Measurements from ENCODE around the gene KPRP. TPM values are rescaled to one million over a fixed set of nuclear protein-coding genes. Genes with fewer than 3 reads are reported as not detected.

The KPRP gene
- total RNA-seq, 2 experiments from 2014 or later: not detected

GRCh38 chr1:152728986-152729385 is 28.8 kb upstream of the KPRP start:
- DNase-seq: no peak
- H3K36me3 Mint-ChIP-seq (ENCODE audit: low read depth): no peaks in the 10 kb centered on the region

GRCh38 chr1:152735648-152736047 is 22.2 kb upstream of the KPRP start:
- Mint-ChIP-seq H3K4me1 (ENCODE audit: low read depth) (no peaks in the 10 kb centered on the region), H3K27ac (no peak overlapping the region), H3K9me3 (no peaks in the 10 kb centered on the region), H3K4me3 (no peak overlapping the region), H3K36me3 (ENCODE audit: low read depth) (no peaks in the 10 kb centered on the region), H3K27me3 (peaks cover 46% of the 10 kb centered on the region)
- no peak for TF ChIP-seq CTCF (IDR thresholded peaks at IDR 0.05)
- POLR2A ChIA-PET: no interaction called here
- Histone ChIP-seq H3K4me1 (ENCODE audit: insufficient read depth, low read length) (no peaks in the 10 kb centered on the region), H3K27me3 (ENCODE audit: control insufficient read depth in 1 of 2, insufficient read depth in 2 of 2, low read length in 2 of 2) (peaks cover 6 to 9% of the 10 kb centered on the region in 2 experiments), H3K4me3 (ENCODE audit: low read length) (no peak overlapping the region), H3K36me3 (ENCODE audit: insufficient read depth, low read length) (no peaks in the 10 kb centered on the region), H3K9me3 (ENCODE audit: control insufficient read depth in 1 of 2, insufficient read depth in 1 of 2, low read length in 2 of 2) (no peaks in the 10 kb centered on the region), H3K27ac (ENCODE audit: low read depth in 1 of 2, low read length in 2 of 2) (no peak overlapping the region)
- DNase-seq (no peak), ATAC-seq (ENCODE audit: poor library complexity) (no peak)
- intact Hi-C loops (cut with DNase I, micrococcal nuclease): no loop called here
- CTCF ChIA-PET: no interaction called here

More at GRCh38 chr1:152728986-152729385, 28.8 kb upstream of the KPRP start:
- H3K4me3 Mint-ChIP-seq: no peak overlapping the region
- intact Hi-C loops (cut with DNase I, micrococcal nuclease): no loop called here
- no peak overlapping the region for H3K27ac Mint-ChIP-seq
- H3K9me3 Mint-ChIP-seq: no peaks in the 10 kb centered on the region
- TF ChIP-seq CTCF (IDR thresholded peaks at IDR 0.05): no peak
- Histone ChIP-seq H3K9me3 (ENCODE audit: control insufficient read depth in 1 of 2, insufficient read depth in 1 of 2, low read length in 2 of 2) (no peaks in the 10 kb centered on the region), H3K4me3 (ENCODE audit: low read length) (no peak overlapping the region), H3K36me3 (ENCODE audit: insufficient read depth, low read length) (no peaks in the 10 kb centered on the region), H3K27ac (ENCODE audit: low read depth in 1 of 2, low read length in 2 of 2) (no peak overlapping the region), H3K27me3 (ENCODE audit: control insufficient read depth in 1 of 2, insufficient read depth in 2 of 2, low read length in 2 of 2) (peaks cover 0 to 10% of the 10 kb centered on the region in 2 experiments), H3K4me1 (ENCODE audit: insufficient read depth, low read length) (no peaks in the 10 kb centered on the region)
- ATAC-seq (ENCODE audit: poor library complexity): no peak
- POLR2A ChIA-PET: no interaction called here
- CTCF ChIA-PET: no interaction called here
- no peaks in the 10 kb centered on the region for H3K4me1 Mint-ChIP-seq (ENCODE audit: low read depth)
- H3K27me3 Mint-ChIP-seq: peaks cover 30% of the 10 kb centered on the region

GRCh38 chr1:152737997-152738396 is 19.8 kb upstream of the KPRP start:
- H3K36me3 Mint-ChIP-seq (ENCODE audit: low read depth): no peaks in the 10 kb centered on the region
- CTCF ChIA-PET: no interaction called here
- no peaks in the 10 kb centered on the region for H3K9me3 Mint-ChIP-seq
- Histone ChIP-seq H3K9me3 (ENCODE audit: control insufficient read depth in 1 of 2, insufficient read depth in 1 of 2, low read length in 2 of 2) (no peaks in the 10 kb centered on the region), H3K4me1 (ENCODE audit: insufficient read depth, low read length) (no peaks in the 10 kb centered on the region), H3K27me3 (ENCODE audit: control insufficient read depth in 1 of 2, insufficient read depth in 2 of 2, low read length in 2 of 2) (peaks cover 0 to 9% of the 10 kb centered on the region in 2 experiments), H3K4me3 (ENCODE audit: low read length) (no peak overlapping the region), H3K27ac (ENCODE audit: low read depth in 1 of 2, low read length in 2 of 2) (no peak overlapping the region), H3K36me3 (ENCODE audit: insufficient read depth, low read length) (no peaks in the 10 kb centered on the region)
- DNase-seq: no peak
- no peak for ATAC-seq (ENCODE audit: poor library complexity)
- H3K4me1 Mint-ChIP-seq (ENCODE audit: low read depth): no peaks in the 10 kb centered on the region
- POLR2A ChIA-PET: no interaction called here
- H3K27ac Mint-ChIP-seq: no peak overlapping the region
- intact Hi-C loops (cut with DNase I, micrococcal nuclease): no loop called here
- TF ChIP-seq CTCF (IDR thresholded peaks at IDR 0.05): no peak
- no peak overlapping the region for H3K4me3 Mint-ChIP-seq
- peaks cover 56% of the 10 kb centered on the region for H3K27me3 Mint-ChIP-seq

All from CD4-positive, alpha-beta T cell (primary cell).